HepG2 (cell line): ENCODE data around the gene TRIP6. TPM values are rescaled to one million over a fixed set of nuclear protein-coding genes. Genes with fewer than 3 reads are reported as not detected.
A peak's percentile ranks its signal among the peaks of the same experiment; 100 is the strongest.

Experiments
- ATAC-seq: fragments of 200-7000 bp; cut with Tn5 transposase; 3 replicates; pipeline ENCODE4 v1.9.1; 2020; ENCODE audit warnings: mild to moderate bottlenecking, moderate library complexity
- BruUV-seq: library from RNA; stranded (reverse); fragments of 400-500 nt; replicated peaks from 2 replicates; lab custom pipeline; 2021; lab: Mats Ljungman, UMichigan
- CTCF ChIA-PET: fragments of 300-600 bp; formaldehyde crosslinking; extraction: SDS; loops from one replicate; lab custom pipeline; 2021; ENCODE audit warnings: low total read pairs, inconsistent platforms, low intra/inter-chr PET ratio; lab: Yijun Ruan, JAX
- POLR2A ChIA-PET: fragments of 350-600 bp; sonication (Branson Sonifier 250); formaldehyde crosslinking; loops from one replicate; lab custom pipeline; 2020; ENCODE audit warnings: antibody characterized with exemption, inconsistent platforms; lab: Yijun Ruan, JAX
- DNase-seq: peaks from one replicate; pipeline ENCODE4 v3.0.0-alpha.2; 2015; ENCODE audit warnings: low spot score
- FAIRE-seq: peaks from 3 replicates; lab custom pipeline; 2011; peaks lifted over from hg19 to GRCh38; lab: Jason Lieb, UNC
- H2AFZ ChIP-seq: one replicate; pipeline ENCODE4 v1.6.1; 2011; ENCODE audit warnings: low read length, inconsistent platforms
- H3K27ac ChIP-seq: fragments of 300-600 bp; 3 replicates; pipeline ENCODE4 v1.8.0; 2011; ENCODE audit warnings: mixed run types, mild to moderate bottlenecking, mixed read lengths, low read length, inconsistent platforms; ENCODE audit not compliant: insufficient read depth; ENCODE audit errors: extremely low read length
- H3K27me3 ChIP-seq, 2 experiments: fragments of 200-600 bp in 1 of 2; 2 replicates in 1 of 2; 3 replicates in 1 of 2; pipeline versions ENCODE4 v1.6.0 to v1.8.0; 2011; ENCODE audit warnings: low read length in 2 of 2, mild to moderate bottlenecking in 2 of 2, moderate library complexity in 2 of 2, inconsistent platforms in 1 of 2; ENCODE audit not compliant: insufficient read depth in 2 of 2, control insufficient read depth in 1 of 2
- H3K36me3 ChIP-seq, 2 experiments: fragments of 200-600 bp in 1 of 2; replicated peaks in 1 of 2; 2 replicates in 1 of 2; 3 replicates in 1 of 2; pipeline versions ENCODE4 v1.5.1 to v1.8.0; 2011; ENCODE audit warnings: low read length in 2 of 2, inconsistent platforms in 1 of 2; ENCODE audit not compliant: insufficient read depth in 2 of 2, control insufficient read depth in 1 of 2
- H3K4me1 ChIP-seq: 2 replicates; pipeline ENCODE4 v1.5.1; 2012; ENCODE audit warnings: low read length, inconsistent platforms; ENCODE audit not compliant: insufficient read depth
- H3K4me2 ChIP-seq: 2 replicates; pipeline ENCODE4 v1.6.0; 2011; ENCODE audit warnings: low read depth, low read length, inconsistent platforms
- H3K4me3 ChIP-seq, 3 experiments: fragments of 200-600 bp in 1 of 3; sonication (generic), shearing (Covaris generic) in 1 of 3; replicated peaks in 1 of 3; 2 replicates each; pipeline ENCODE4 v1.5.1; 2011 to 2016; ENCODE audit warnings: low read length in 3 of 3, inconsistent platforms in 2 of 3, low read depth in 2 of 3, mild to moderate bottlenecking in 2 of 3, control low read depth in 1 of 3, mixed read lengths in 1 of 3; ENCODE audit not compliant: insufficient read depth in 1 of 3
- H3K79me2 ChIP-seq: one replicate; pipeline ENCODE4 v1.6.1; 2011; ENCODE audit warnings: low read length, inconsistent platforms; ENCODE audit not compliant: insufficient read depth
- H3K9ac ChIP-seq: 2 replicates; pipeline ENCODE4 v1.6.0; 2011; ENCODE audit warnings: mild to moderate bottlenecking, low read depth, low read length, inconsistent platforms; ENCODE audit not compliant: insufficient read depth
- H3K9me3 ChIP-seq: 2 replicates; pipeline ENCODE4 v1.5.1; 2012; ENCODE audit warnings: mild to moderate bottlenecking, low read length
- H4K20me1 ChIP-seq: 2 replicates; pipeline ENCODE4 v1.6.0; 2011; ENCODE audit warnings: inconsistent platforms, mild to moderate bottlenecking, low read length, moderate library complexity; ENCODE audit not compliant: insufficient read depth
- NFIC ChIP-seq: IDR thresholded peaks from 2 replicates; pipeline ENCODE4 v1.6.1; 2012; ENCODE audit warnings: mild to moderate bottlenecking, low read length, inconsistent platforms
- RNF2 ChIP-seq: fragments of 450-650 bp; conservative IDR thresholded peaks from 2 replicates; pipeline ENCODE4 v1.6.1; 2016; ENCODE audit warnings: low read depth
- XRCC5 ChIP-seq: fragments of 200-400 bp; formaldehyde crosslinking; optimal IDR thresholded peaks from 2 replicates; pipeline ENCODE3; 2017; ENCODE audit warnings: mild to moderate bottlenecking, low read length
- ZNF496 ChIP-seq: sonication (generic); formaldehyde crosslinking; IDR thresholded peaks from 2 replicates; pipeline ENCODE4 v1.8.1; 2023; ENCODE audit warnings: mild to moderate bottlenecking, moderate library complexity, missing genetic modification reagents; ENCODE audit not compliant: insufficient replicate concordance
- ZNF570 ChIP-seq: sonication (generic); formaldehyde crosslinking; IDR thresholded peaks from 2 replicates; pipeline ENCODE4 v1.4.0; 2020; ENCODE audit warnings: mild to moderate bottlenecking, missing genetic modification reagents, borderline replicate concordance
- ZNF768 ChIP-seq: sonication (generic); formaldehyde crosslinking; IDR thresholded peaks from 2 replicates; pipeline ENCODE4 v1.4.0; 2020; ENCODE audit warnings: missing genetic modification reagents
- whole genome bisulfite sequencing: methylation state at CpG from one replicate; pipeline ENCODE4 v1.1.6; 2017; ENCODE audit warnings: low lambda C conversion rate; 5-methylcytosine and 5-hydroxymethylcytosine counted together
- in situ Hi-C: cut with HindIII; loops from 2 replicates; pipeline ENCODE4 v1.10.0; 2017; ENCODE audit warnings: low pct_unique_long_range_greater_than_20kb; ENCODE audit not compliant: extremely low pct_ligation_motif_present
- intact Hi-C: fragments of 100-400 bp; cut with micrococcal nuclease; formaldehyde crosslinking; loops from one replicate; pipeline ENCODE4 v1.10.0; 2022; ENCODE audit not compliant: unreplicated experiment
- polyA plus RNA-seq, 8 experiments: library from polyadenylated mRNA; depleted of rRNA in 3 of 8; stranded (reverse) in 7 of 8; unstranded in 1 of 8; fragments of >200 nt; fragmentation: Illumina TruSeq in 4 of 8; extraction: Trizol in 4 of 8; gene quantifications; 2 replicates each; pipeline versions ENCODE4 v1.2.1 to v1.2.3, GENCODE V29; 2011 to 2016; ENCODE audit warnings: low read depth in 4 of 8, missing spikeins in 1 of 8, mixed read lengths in 1 of 8; ENCODE audit not compliant: insufficient read depth in 1 of 8
- total RNA-seq, 5 experiments: library from RNA; depleted of rRNA; stranded (reverse); fragments of >200 nt; fragmentation: Illumina TruSeq; extraction: Trizol; gene quantifications; 2 replicates each; pipeline ENCODE4 v1.2.3, GENCODE V29; 2016; ENCODE audit warnings: low read depth in 1 of 5

The TRIP6 gene
- total and polyA plus RNA-seq, 2 of the 13 experiments (the other 11 are each of a cell fraction or from before 2014, with no cell fraction given), result 0.34 to 0.38 TPM

GRCh38 chr7:100893318-100893895 lies 26.2 kb downstream of the TRIP6 start:
- no TSS peak for BruUV-seq
- H3K36me3 ChIP-seq, result peaks cover 0 to 3% of the 10 kb centered on the region in 2 experiments; a peak in 1 of 5 replicates
- H3K4me1 ChIP-seq, result peaks cover 52% of the 10 kb centered on the region
- in situ Hi-C loops, result loop anchor here (25.0 kb wide), 1 partner anchor 394 kb away; no protein-coding TSS in a partner anchor
- no peaks in the 10 kb centered on the region for H4K20me1 ChIP-seq
- no peak overlapping the region for H3K4me2 ChIP-seq
- FAIRE-seq (no peak), DNase-seq (no peak), ATAC-seq (no peak)
- peaks cover 11 to 32% of the 10 kb centered on the region in 2 experiments for H3K27me3 ChIP-seq
- no peak overlapping the region for H3K9ac ChIP-seq
- no peaks in the 10 kb centered on the region for H3K9me3 ChIP-seq
- intact Hi-C loops, result no loop called here
- H3K79me2 ChIP-seq, result peaks cover 4% of the 10 kb centered on the region
- WGBS, result 71% methylated on average over 6 of the region's 32 CpGs
- ChIA-PET CTCF (no interaction called here), POLR2A (interaction anchor here (2.1 kb wide), 1 partner anchor 18 kb away, joined by 7 read pairs; the partner anchor contains the start of gene SRRT)
- TF ChIP-seq ZNF768 (CRISPR knock-in tag), result peak; percentile 27; the same call in 1 of the 2 replicates
- peak; percentile 13 for TF ChIP-seq XRCC5
- TF ChIP-seq NFIC, result no peak
- no peak for TF ChIP-seq RNF2
- TF ChIP-seq ZNF570 (CRISPR knock-in tag), result no peak
- no peak for TF ChIP-seq ZNF496 (CRISPR knock-in tag)
- H3K27ac ChIP-seq, result no peak overlapping the region
- H2AFZ ChIP-seq, result no peak overlapping the region
- no peak overlapping the region for H3K4me3 ChIP-seq
